Trophoblast cell (in vitro differentiated cells and primary cell): ENCODE measurements around the gene LYPD1.

Experiments used
- DNase-seq, 2 donors: peaks; one replicate each; pipeline ENCODE4 v3.0.0-alpha.2; 2016
- H2AFZ ChIP-seq: 2 replicates; pipeline ENCODE4 v1.6.1; 2013; ENCODE audit warnings: low read length, moderate library complexity, mild to moderate bottlenecking; ENCODE audit not compliant: insufficient read depth, poor library complexity
- H2AK5ac ChIP-seq: 2 replicates; pipeline ENCODE4 v1.6.1; 2013; ENCODE audit warnings: mild to moderate bottlenecking, low read length
- H2BK120ac ChIP-seq: 2 replicates; pipeline ENCODE4 v1.6.1; 2013; ENCODE audit warnings: low read length, mild to moderate bottlenecking, moderate library complexity; ENCODE audit not compliant: insufficient read depth, poor library complexity
- H2BK12ac ChIP-seq: 2 replicates; pipeline ENCODE4 v1.6.1; 2013; ENCODE audit warnings: mild to moderate bottlenecking, low read length, moderate library complexity
- H2BK5ac ChIP-seq: 2 replicates; pipeline ENCODE4 v1.6.1; 2013; ENCODE audit warnings: low read length, low read depth, moderate library complexity, mild to moderate bottlenecking; ENCODE audit not compliant: poor library complexity
- H3K14ac ChIP-seq: 2 replicates; pipeline ENCODE4 v1.6.1; 2013; ENCODE audit warnings: mild to moderate bottlenecking, low read length
- H3K18ac ChIP-seq: 2 replicates; pipeline ENCODE4 v1.6.1; 2013; ENCODE audit warnings: mild to moderate bottlenecking, low read length
- H3K23ac ChIP-seq: 2 replicates; pipeline ENCODE4 v1.6.1; 2013; ENCODE audit warnings: low read length
- H3K27ac ChIP-seq: 2 replicates; pipeline ENCODE4 v1.5.1; 2013; ENCODE audit warnings: low read depth, mild to moderate bottlenecking, inconsistent platforms, low read length, moderate library complexity
- H3K27me3 ChIP-seq: 2 replicates; pipeline ENCODE4 v1.6.1; 2013; ENCODE audit warnings: inconsistent platforms, mild to moderate bottlenecking, low read length, moderate library complexity; ENCODE audit not compliant: insufficient read depth
- H3K36me3 ChIP-seq, 2 experiments: 1 replicate in 1 of 2; 2 replicates in 1 of 2; pipeline ENCODE4 v1.6.1; 2013; ENCODE audit warnings: low read length in 2 of 2, mild to moderate bottlenecking in 2 of 2, moderate library complexity in 1 of 2; ENCODE audit not compliant: insufficient read depth in 2 of 2, control insufficient read depth in 1 of 2
- H3K4ac ChIP-seq: 2 replicates; pipeline ENCODE4 v1.6.1; 2013; ENCODE audit warnings: low read depth, mild to moderate bottlenecking, low read length, moderate library complexity
- H3K4me1 ChIP-seq, 2 experiments: 1 replicate in 1 of 2; 2 replicates in 1 of 2; pipeline ENCODE4 v1.6.1; 2013; ENCODE audit warnings: low read length in 2 of 2, mild to moderate bottlenecking in 2 of 2, moderate library complexity in 1 of 2; ENCODE audit not compliant: insufficient read depth in 2 of 2, control insufficient read depth in 1 of 2
- H3K4me2 ChIP-seq: 2 replicates; pipeline ENCODE4 v1.6.1; 2013; ENCODE audit warnings: inconsistent platforms, mild to moderate bottlenecking, low read length, moderate library complexity
- H3K4me3 ChIP-seq: 2 replicates; pipeline ENCODE4 v1.5.1; 2013; ENCODE audit warnings: mild to moderate bottlenecking, low read depth, low read length, inconsistent platforms
- H3K79me1 ChIP-seq: one replicate; pipeline ENCODE4 v1.6.1; 2013; ENCODE audit warnings: low read length
- H3K79me2 ChIP-seq: 2 replicates; pipeline ENCODE4 v1.6.1; 2013; ENCODE audit warnings: low read length, mild to moderate bottlenecking; ENCODE audit not compliant: control insufficient read depth, insufficient read depth, poor library complexity
- H3K9ac ChIP-seq: 2 replicates; pipeline ENCODE4 v1.6.1; 2013; ENCODE audit warnings: mild to moderate bottlenecking, low read length
- H3K9me3 ChIP-seq: 2 replicates; pipeline ENCODE4 v1.6.1; 2013; ENCODE audit warnings: low read depth, mild to moderate bottlenecking, control low read depth, inconsistent platforms, low read length; ENCODE audit not compliant: insufficient read depth
- H4K12ac ChIP-seq: 2 replicates; pipeline ENCODE4 v1.6.1; 2013; ENCODE audit warnings: low read depth, mild to moderate bottlenecking, low read length, moderate library complexity
- H4K8ac ChIP-seq: 2 replicates; pipeline ENCODE4 v1.6.1; 2013; ENCODE audit warnings: low read depth, mild to moderate bottlenecking, low read length, moderate library complexity
- H4K91ac ChIP-seq: one replicate; pipeline ENCODE4 v1.6.1; 2013; ENCODE audit warnings: low read depth, mild to moderate bottlenecking, low read length, moderate library complexity
- WGBS: extraction: QIAGEN DNeasy Blood & Tissue Kit; methylation state at CpG from one replicate; pipeline ENCODE4 v1.1.7; 2013; ENCODE audit warnings: missing lambda C conversion rate; ENCODE audit not compliant: insufficient read length, insufficient coverage; ENCODE audit errors: extremely low coverage; 5-methylcytosine and 5-hydroxymethylcytosine counted together

LYPD1 gene

GRCh38 chr2:132668189-132668823, 1.7 kb downstream of the LYPD1 start:
- H2AFZ ChIP-seq: no peak overlapping the region
- H2BK120ac ChIP-seq: no peak overlapping the region
- H3K79me2 ChIP-seq: no peaks in the 10 kb centered on the region
- no peak overlapping the region for H3K23ac ChIP-seq
- no peak overlapping the region for H2AK5ac ChIP-seq
- H3K18ac ChIP-seq: no peak overlapping the region
- no peak overlapping the region for H3K4ac ChIP-seq
- peak overlapping the region; percentile 40 for H3K4me2 ChIP-seq
- no peak overlapping the region for H4K8ac ChIP-seq
- no peaks in the 10 kb centered on the region for H3K9me3 ChIP-seq
- no peaks in the 10 kb centered on the region for H3K79me1 ChIP-seq
- H3K14ac ChIP-seq: no peak overlapping the region
- no peak overlapping the region for H4K12ac ChIP-seq
- H3K9ac ChIP-seq: no peak overlapping the region
- no peak overlapping the region for H2BK12ac ChIP-seq
- no peak overlapping the region for H3K4me3 ChIP-seq
- no CpG with 5 or more reads among the region's 25 CpGs for WGBS
- no peak overlapping the region for H3K27ac ChIP-seq
- peaks cover 11 to 29% of the 10 kb centered on the region in 2 experiments for H3K4me1 ChIP-seq
- peaks cover 29% of the 10 kb centered on the region for H3K27me3 ChIP-seq
- H3K36me3 ChIP-seq: no peaks in the 10 kb centered on the region
- H4K91ac ChIP-seq: no peak overlapping the region
- H2BK5ac ChIP-seq: no peak overlapping the region
- DNase-seq: no peak

GRCh38 chr2:132667706-132668105, 2.3 kb downstream of the LYPD1 start:
- no peaks in the 10 kb centered on the region for H3K79me2 ChIP-seq
- no peak overlapping the region for H4K12ac ChIP-seq
- peaks cover 29% of the 10 kb centered on the region for H3K27me3 ChIP-seq
- no peak for DNase-seq
- no CpG with 5 or more reads among the region's 1 CpG for WGBS
- H3K9me3 ChIP-seq: no peaks in the 10 kb centered on the region
- H3K4me1 ChIP-seq: peaks cover 11 to 29% of the 10 kb centered on the region in 2 experiments
- no peak overlapping the region for H4K8ac ChIP-seq
- no peak overlapping the region for H3K27ac ChIP-seq
- H4K91ac ChIP-seq: no peak overlapping the region
- H3K4me2 ChIP-seq: no peak overlapping the region
- no peak overlapping the region for H2BK12ac ChIP-seq
- no peaks in the 10 kb centered on the region for H3K36me3 ChIP-seq
- no peak overlapping the region for H3K9ac ChIP-seq
- H2AFZ ChIP-seq: no peak overlapping the region
- no peak overlapping the region for H3K23ac ChIP-seq
- no peak overlapping the region for H2AK5ac ChIP-seq
- no peak overlapping the region for H3K18ac ChIP-seq
- no peak overlapping the region for H3K14ac ChIP-seq
- no peak overlapping the region for H3K4me3 ChIP-seq
- H3K79me1 ChIP-seq: no peaks in the 10 kb centered on the region
- no peak overlapping the region for H3K4ac ChIP-seq
- no peak overlapping the region for H2BK120ac ChIP-seq
- no peak overlapping the region for H2BK5ac ChIP-seq

- H3K23ac ChIP-seq: no peak overlapping the region
- WGBS: no CpG with 5 or more reads among the region's 4 CpGs
- no peak overlapping the region for H2BK5ac ChIP-seq
- no peak overlapping the region for H4K91ac ChIP-seq
- H3K27me3 ChIP-seq: peaks cover 24% of the 10 kb centered on the region
- H3K36me3 ChIP-seq: no peaks in the 10 kb centered on the region
- no peak overlapping the region for H2BK120ac ChIP-seq
- no peak overlapping the region for H4K12ac ChIP-seq
- no peak for DNase-seq
- no peak overlapping the region for H3K14ac ChIP-seq
- H3K79me2 ChIP-seq: no peaks in the 10 kb centered on the region
- H3K9ac ChIP-seq: no peak overlapping the region
- no peak overlapping the region for H2BK12ac ChIP-seq
- H3K4me3 ChIP-seq: no peak overlapping the region
- H3K4me2 ChIP-seq: no peak overlapping the region
- H4K8ac ChIP-seq: no peak overlapping the region
- no peaks in the 10 kb centered on the region for H3K9me3 ChIP-seq
- no peak overlapping the region for H2AK5ac ChIP-seq
- H2AFZ ChIP-seq: no peak overlapping the region
- H3K4me1 ChIP-seq: peaks cover 4 to 22% of the 10 kb centered on the region in 2 experiments
- H3K79me1 ChIP-seq: no peaks in the 10 kb centered on the region
- H3K27ac ChIP-seq: no peak overlapping the region
- no peak overlapping the region for H3K4ac ChIP-seq
- H3K18ac ChIP-seq: no peak overlapping the region
These were observed 4.4 kb downstream of the LYPD1 start for GRCh38 chr2:132665401-132666140.

- Histone ChIP-seq H3K79me1 (no peaks in the 10 kb centered on the region), H3K9me3 (no peaks in the 10 kb centered on the region), H2BK120ac (no peak overlapping the region), H4K91ac (no peak overlapping the region), H4K12ac (no peak overlapping the region), H3K79me2 (no peaks in the 10 kb centered on the region), H4K8ac (no peak overlapping the region), H3K23ac (no peak overlapping the region), H2AFZ (no peak overlapping the region), H2BK5ac (no peak overlapping the region), H3K9ac (no peak overlapping the region), H3K4me1 (peaks cover 0 to 8% of the 10 kb centered on the region in 2 experiments), H3K14ac (no peak overlapping the region), H3K27me3 (peaks cover 9% of the 10 kb centered on the region), H3K27ac (no peak overlapping the region), H3K4me3 (no peak overlapping the region), H3K18ac (no peak overlapping the region), H3K4me2 (no peak overlapping the region), H2BK12ac (no peak overlapping the region), H3K36me3 (no peaks in the 10 kb centered on the region), H2AK5ac (no peak overlapping the region), H3K4ac (no peak overlapping the region)
- no CpG with 5 or more reads among the region's 2 CpGs for WGBS
- no peak for DNase-seq
These were observed 5.9 kb downstream of the LYPD1 start for GRCh38 chr2:132664096-132664495.
